Stimulated activated CD4-positive, alpha-beta T cell treated with anti-CD3 and anti-CD28 coated beads, Interleukin-1b, Interleukin-23, amount 100 ng/mL, for 4 hours (primary cell): ENCODE data around the gene PDE6B.
"Not testable (repeated sequence)": the region's sequence is repeated elsewhere in the genome, so short reads cannot be mapped to it uniquely, and the experiment has no call there.

Experiments
- DNase-seq, 2 donors: peaks; one replicate each; pipeline ENCODE4 v3.0.0-alpha.2; 2020; ENCODE audit warnings: low read depth in 2 of 2

PDE6B gene

DNA sequence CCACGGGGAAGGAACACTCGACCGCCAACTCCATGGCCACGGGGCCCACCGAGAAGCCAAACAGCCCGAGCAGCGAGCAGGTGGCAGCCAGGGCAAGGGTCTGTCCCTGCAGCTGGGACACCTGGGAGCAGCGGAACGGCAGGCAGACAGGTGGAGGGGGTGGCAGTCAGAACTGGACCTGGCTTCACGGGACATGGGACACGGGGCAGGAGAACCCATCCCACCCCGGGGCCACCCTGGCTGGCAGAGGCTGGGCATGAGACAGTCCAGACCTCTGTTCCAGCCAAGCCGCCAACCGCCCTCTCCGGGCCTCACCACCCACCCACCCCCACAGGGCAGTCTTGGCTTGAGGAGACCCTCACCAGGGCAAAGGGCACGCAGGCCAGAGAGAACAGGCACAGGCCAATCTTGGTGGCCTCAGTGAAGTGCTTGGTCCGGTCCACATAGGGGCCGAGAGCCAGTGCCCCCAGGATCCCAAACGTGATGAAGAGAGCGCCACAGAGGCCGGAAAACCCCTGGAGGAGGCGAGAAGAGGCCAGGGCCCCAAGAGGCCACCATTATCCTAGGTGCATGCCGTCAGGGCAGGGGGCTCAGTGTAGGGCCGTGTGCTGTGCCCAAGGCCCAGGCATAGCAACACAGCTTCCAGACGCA lies 58.0 kb downstream of the PDE6B start:
- DNase-seq = no peak

DNA sequence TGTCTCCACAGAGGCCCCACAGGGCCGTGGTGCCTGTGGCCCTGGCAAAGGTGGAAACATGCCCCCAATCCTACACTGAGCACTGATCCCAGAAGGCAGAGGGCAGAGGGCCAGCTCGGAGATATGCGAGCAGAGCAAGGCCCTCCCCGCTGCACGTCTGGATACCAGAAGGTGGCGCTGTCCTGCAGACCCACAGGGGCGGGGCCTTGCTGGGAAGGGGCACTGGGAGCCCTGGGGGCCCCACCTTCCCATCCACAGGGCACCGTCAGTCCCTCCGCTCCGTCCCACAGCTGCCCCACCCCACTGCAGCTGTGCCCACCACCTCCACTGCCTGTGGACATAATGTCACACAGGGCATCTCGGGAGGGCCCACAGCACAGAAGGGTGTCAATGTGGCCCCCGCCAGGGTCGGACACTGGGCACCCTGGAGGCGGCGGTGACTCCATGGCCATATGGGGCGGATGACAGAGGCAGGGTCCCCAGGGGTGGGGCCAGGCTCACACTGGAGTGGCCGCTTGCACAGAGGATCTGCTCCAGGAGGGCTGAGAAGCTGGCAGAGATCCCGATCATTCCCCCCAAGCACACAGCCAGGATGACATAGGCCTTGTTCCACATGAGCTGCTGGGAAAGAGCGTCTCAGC lies 58.7 kb downstream of the PDE6B start:
- no peak for DNase-seq

DNA sequence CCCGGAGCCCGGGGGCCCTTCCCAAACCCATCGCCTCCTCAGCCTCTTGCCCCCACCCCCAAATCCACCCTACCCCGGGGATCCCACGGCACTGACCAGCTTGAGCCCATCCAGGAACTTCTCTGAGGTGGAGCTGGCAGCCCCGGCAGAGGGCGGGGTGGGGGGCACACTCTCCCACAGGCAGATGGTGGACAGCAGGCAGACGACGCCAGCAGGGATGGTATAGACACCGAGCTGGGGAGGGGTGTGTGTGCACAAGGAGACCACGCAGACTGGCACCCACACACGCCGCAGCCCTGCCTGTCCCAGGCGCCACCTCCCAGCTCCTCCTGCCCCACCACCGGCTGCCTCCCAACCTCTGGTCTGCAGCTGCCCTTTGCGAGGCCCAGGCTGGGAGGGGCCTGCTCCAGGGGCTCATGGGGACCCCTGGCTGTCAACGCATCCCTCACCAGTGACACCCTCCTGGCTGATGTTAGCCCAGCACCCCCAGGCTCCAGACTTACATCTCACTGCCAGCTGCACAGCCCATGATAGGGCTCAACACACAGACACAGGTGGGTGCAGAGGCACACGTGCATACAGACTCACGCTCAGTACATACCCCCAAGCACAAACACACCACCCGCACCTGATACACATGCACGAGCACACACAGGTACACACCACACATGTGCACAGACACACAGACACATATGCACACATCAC lies 59.4 kb downstream of the PDE6B start:
- DNase-seq = no peak

DNA sequence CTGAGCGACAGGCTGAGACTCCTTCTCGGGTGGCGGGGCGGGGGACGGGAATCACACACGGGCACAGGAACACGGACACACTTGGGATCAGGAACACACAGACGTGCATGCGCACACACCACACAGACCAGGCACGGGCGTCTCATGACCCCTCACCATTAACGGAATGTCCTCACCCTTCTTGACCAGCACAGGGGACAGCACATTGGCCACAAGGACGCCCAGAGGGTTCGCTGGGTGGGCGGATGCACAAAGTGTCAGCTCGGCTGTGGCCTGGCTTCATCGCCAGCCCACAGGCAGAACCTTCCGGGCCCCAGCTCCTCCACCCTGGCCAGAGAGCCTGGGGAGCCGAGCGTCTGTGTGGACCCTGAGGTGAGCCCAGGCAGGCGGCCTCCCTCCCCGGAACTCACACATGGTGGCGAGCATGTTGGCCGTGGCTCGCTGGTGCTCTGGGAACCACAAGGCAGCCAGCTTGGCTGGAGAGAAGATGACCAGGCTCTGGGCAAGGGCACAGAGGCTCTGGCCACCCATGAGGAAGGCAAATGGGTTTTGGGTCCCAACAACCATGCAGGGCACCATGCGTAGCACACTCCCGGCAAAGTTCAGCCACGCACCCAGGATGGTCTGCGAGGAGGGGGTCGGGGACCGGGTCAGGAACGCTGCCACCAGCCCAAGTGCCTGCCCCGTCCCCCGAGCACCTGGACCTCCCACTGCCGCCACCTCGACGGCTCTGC lies 60.5 kb downstream of the PDE6B start:
- DNase-seq = no peak

DNA sequence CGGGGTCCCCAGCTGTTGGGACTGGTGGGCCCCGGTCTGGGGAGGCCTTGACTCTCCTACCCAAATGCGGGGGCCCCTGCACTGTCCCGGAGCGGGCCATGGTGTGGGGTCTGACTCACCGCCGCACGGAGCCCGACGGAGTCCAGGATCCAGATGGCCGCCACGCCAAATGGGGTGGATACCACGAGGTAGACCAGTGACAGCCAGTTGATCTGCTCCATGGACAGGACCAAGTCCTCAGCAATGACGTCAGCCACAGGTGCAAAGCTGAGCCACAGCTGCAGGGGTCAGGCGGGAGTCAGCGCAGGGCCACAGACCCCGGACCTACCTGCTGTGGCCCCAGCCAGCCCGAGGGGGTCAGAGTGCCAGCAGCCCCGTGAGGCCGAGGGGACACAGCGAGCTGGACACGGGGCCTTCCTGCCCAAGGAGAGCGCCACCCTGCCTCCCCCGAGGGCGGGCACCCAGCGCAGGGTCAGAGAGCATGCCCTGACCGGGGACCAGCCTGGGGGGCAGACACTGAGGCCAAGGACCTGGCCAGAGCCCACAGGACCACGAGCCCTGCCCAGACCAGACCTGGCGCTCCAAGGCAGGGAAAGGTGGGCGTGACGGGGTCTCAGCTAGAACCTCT lies 61.2 kb downstream of the PDE6B start:
- no peak for DNase-seq

DNA sequence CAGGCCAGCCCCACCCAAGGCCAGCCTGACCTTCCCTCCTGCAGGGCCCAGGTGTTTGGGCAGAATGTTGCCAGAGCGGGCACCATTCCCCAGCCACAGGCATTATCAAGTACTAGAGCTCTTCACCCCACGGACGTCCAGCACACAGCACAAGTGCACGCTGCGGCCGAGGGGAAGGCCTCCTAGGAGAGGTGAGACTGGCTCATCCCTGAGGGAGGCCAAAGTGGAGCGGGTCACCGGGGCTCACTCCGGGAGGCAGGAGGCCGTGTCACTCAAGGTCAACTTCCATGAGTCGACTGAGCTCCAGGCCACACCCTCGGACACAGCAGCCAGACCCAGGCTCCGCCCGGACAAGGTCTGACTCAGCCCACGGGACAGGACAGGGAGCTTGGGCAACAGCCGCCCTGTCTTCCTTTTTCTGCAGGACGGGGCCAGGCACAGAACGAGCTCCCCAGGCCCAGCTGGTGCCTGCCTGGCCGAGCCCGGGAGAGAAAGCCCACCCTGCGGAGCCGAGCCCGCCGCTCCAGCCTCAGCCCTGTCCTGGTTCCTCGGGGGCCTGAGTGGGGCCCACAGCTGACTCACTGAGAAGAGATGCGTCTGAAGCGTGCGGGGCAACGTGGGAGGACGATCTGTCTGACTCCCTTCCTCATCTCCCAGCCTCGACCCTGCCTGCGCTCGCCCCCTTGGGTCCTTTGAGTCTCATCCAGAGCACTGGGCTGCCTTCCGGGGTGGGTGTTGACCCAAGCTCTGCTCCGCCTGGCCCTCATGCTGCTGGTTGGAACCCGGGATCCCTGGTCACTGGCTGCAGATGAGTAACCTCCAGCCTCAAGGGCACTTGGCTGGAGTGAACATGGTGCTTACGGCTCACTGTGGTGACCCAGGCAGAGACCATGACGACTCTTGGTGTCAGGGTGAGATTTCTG lies 61.9 kb downstream of the PDE6B start:
- no peak for DNase-seq

DNA sequence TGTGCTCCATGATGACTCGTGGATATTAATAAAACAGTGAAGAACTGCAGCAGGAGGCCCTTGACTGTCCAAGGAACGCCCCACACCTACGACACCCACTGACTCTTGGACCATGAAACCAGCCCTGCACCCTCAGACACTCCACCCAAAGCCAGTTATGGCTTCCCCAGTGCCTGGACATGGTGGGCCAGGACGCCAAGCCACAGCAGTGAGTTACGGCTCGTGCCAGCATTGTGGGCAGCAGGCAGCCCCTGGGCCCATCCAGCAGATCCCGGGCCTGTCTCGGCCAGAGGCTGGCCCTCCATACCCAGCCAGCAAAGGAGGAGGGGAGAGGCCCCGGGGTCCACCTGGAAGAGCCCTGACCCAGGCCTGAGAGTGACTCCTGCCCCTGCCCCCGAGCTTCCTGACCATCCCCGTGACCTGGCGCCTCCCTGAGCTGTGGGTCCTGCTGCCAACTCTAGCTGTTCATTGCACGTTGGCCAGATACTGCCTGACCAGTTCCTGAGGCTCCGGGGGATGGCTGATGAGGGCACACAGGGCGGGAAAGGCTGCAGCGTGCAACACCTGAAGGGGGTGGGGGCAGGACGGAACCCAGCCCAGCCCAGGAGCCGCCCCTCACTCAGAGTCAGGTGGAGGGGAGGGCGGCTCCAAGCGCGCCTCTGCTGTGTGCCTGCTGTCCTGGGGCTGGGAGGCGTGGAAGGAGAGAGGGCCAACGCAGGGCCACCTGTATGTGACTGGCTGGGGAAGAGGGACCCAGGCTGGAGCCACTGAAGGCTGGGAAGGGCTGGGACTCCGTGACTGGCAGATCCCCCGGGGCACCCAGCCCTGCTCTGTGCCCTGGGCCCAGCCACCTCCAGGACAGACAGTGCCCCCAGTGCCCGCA lies 62.8 kb downstream of the PDE6B start:
- no peak for DNase-seq

DNA sequence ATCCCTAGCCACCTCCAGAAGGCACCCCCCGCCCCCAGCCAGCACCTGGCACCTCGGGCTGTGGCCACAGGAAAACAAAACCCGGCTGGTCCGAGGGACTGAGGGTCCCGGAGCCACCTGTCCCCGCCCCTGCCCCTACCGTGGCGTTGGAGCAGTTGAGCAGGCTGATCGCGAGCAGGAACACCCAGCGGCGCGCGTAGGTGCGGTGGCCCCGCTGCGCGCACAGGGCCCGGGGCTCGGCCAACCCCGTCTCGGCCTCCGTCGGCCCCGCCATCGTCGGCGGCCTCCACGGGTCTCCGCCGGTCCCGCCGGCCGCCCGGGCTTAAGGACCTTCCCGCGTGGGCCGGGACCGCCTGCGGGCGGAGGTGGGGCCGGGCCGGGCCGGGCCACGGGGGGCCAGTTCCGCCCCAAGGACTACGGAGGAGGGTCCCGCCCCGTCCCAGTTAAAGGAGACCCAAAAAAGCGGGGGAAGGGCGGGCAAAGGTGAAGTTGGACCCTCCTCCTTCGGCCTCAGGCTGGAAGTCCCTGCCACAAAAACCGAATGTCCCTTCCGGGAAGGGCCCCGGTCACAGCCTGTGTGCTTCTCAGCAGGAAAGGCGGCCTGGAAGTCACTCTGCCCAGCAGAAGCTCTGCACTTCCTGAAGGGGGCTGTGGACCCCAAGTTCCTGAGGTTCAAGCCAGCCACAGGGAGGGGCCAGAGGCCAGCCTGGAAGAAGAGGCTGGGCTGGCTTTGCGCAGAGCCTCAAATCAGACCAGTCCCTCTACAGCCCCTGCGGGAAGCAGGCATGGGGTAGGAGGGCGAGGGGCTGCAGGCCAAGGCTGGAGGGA lies 63.7 kb downstream of the PDE6B start, which contains the start of gene SLC49A3:
TSS of gene SLC49A3 (minus strand) at position 298 of the 828 bp plus-strand sequence. CDS start at position 274, 24 bp downstream.
- no peak for DNase-seq

DNA sequence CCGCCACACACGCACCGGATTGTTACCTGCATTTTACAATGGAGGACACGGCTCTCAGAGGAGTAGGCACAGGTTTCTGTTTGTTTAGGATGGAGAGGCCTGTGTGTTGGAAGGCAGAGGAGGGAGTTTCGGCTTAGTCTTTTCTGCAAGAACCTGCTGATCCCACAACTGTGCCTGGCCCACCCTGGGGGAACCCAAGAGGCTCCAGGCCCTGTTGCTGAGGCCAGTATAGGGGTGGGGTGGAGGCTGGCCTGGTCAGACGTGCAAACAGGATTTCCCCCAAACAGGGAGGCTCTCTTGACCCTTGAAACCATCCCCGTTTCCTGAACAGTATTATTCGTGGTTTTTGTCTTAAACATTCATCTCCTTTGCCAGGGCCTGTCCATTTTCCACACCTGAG lies 64.3 kb downstream of the PDE6B start:
- no peak for DNase-seq

DNA sequence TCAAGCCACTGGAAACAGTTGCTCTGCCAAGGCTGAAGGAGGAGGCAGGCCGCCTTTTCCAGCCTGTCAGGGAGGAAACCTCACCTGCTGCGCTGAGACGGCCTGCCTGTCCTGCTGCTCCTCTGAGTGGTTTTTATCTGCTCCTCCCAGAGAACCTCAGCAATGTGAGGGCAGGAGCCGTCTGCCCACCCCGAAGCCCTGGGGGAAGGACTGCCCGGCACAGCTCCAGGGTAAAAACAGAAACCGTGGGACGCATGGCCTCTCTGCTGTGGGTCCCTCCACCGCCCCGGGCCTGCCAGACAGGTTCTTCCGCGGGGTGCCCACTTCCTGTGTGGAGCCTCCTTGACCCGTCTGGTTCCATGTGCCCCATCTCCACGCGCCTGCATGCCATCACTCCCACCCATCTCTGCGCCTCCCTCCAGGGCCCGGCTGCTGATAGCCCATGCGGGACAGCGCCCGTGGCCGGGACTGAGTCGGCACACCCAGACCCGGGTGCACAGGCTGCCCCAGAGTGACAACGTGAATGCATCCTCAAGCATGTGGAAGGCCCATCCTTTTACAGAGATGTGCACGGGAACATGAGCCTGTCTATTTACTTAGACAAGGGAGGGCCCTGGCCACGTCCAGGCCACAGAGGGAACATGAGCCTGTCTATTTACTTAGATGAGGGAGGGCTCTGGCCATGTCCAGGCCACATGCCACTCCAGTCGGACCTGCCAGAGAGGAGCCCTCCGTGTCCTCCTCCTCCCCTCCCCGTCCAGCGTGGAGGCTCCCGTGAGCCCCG lies 67.6 kb downstream of the PDE6B start:
- no peak for DNase-seq

DNA sequence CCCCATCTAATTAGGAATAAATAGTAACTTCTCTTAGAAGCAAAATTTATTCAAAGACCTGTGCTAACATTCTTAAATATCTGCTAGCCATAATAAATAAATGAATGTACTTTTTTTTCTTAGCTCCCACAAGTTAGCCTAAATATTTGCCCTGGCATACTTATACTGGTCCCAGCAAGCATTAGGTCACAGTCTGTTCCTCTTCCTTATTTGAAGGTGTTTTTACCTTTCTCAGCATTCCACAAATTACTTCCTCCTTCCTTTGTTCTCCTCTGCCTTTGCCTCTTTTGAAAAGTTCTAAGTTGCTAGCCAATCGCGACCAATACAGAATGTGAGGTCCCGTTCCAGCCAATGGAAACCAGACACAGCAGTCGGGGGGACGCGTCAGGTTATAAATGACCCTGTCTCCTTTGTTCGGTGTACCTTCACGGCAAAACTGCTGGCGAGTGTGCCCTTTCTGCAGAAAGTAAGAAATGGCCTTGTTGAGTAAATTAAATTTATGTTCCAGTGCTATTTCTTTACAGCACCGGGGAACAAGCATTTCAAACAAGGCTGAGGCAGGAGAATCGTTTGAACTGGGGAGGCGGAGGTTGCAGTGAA lies 69.1 kb downstream of the PDE6B start:
- DNase-seq = not testable (repeated sequence)

DNA sequence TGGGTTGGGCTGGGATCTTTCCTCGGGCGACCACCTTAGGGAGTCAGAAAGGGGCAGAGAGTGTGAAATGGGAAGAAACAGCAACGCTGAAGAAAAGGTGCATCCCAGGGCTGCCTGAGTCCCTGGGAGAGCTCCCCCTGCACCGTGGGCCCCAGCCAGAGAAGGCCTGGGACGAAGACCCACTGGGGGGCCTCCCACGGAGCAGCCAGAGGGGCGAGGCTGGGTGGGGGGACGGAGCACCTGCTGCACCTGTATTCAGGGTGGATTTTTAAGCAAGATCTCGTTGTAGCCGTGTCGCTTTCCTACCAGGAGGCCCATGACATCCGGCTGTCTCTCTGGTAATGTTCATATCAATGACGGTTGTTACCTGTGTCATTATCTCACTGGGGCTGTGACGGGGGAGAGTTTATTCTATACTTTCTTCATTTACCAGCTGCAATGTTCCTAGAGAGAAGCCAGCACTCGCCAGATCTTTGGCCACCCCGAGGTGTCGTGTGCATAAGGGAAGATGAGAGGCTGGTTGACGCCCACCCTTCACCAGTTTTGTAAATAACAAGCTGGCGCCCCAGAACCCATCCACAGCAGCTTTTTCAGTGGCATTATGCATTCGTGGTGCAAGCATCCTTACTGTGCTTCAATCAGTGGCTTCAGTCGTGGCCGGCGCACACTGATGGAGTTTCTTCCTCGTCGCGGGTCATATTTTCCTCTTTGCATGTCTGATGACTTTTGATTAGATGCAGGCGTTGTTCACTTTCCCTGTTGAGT lies 74.6 kb downstream of the PDE6B start:
- DNase-seq = no peak

DNA sequence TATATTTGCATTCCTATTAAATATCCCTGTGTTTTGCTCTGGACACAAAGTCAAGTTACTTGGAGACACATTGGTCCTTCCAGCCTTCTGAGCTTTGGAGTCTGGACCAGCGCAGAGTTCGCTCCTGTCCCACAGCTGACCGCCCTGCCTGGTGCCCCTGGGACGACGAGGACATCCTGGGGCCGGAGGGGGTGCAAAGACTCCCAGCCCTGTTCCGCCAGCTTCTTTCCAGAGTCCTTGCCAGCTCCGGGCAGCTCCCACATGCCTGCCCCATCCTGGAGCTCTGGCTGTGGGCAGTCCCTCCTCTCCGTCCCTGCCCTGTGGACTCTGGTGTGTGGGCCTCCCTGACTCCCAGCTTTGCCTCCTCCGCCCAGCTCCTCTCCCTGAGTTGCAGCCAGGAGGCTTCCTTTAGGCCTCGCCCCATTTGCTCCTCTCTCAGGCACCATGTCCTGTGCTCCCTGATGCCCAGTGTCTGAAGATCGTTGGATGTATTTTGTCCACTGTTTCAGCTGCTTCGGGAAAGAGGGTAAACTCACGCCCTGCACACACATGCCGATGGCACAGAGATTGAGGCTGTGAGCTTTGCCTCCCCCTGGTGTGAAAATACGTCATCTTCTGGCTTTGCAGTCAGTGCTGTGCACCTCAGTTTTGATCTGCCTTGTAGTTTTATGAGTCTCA lies 75.4 kb downstream of the PDE6B start:
- no peak for DNase-seq

DNA sequence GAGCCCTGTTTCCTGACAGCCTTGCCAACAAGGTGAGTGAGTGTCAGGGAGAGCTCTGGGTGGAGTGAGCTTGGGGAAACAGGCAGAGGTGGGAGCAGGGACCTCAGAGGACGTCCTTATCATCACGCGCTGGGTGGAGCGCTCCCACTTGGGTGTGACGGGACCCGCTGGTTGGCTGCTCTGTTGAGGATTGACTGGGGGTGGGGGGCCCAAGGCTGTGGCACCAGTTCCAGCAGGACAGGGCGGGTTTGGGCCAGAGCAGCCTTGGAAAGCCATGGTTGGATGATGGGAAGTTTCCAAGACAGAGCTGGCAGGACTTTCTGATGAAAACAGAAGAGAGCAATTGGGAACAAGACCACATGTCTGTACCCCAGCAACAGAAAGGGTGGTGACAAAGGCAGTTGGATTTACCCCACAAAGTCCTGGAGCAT lies 77.3 kb downstream of the PDE6B start:
- no peak for DNase-seq

DNA sequence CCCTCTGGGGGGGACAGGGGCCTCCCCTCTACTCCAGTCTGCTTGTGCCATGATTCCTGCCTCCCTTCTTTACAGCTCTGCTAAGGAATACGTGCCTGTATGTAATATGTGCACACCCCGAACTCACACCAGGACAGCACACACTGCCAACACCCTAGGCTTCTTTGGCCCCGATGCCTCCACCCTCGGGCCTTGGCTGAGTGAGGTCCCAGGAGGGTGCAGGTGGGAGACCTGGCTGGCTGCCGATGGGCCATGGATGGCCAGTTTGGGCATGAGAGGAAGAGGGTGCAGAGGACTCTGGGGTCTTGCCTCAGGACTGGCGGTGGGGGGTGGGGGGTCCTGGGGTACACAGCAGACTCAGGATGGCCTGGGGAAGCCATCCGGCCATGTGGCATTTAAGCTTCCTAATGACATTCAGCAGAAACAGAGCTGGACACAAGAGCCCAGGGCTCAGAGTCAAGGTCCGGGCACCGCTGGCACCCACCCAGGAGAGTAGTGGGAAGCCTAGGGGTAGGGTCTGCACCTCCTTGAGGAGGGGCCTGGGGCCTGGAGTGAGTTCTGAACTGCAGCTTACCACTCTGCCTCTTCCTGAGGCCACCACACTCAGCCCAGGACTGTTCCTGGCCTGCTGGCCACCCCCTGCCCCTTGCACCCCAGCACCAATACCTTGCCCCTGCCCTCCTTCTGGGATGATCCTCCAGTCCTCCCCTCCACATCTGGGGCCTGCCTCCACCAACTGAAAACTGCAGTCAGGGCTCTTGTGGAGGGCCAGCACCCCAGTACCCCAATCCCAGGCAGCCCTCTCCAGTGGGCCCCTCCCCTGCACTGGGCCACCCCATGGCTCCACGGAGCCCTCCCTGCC lies 78.2 kb downstream of the PDE6B start:
- no peak for DNase-seq
